Measurements from ENCODE around the gene TPMT. TPM values are rescaled to one million over a fixed set of nuclear protein-coding genes. Genes with fewer than 3 reads are reported as not detected.

Gene TPMT
- total RNA-seq, 1 experiment from 2014 or later = 14.4 TPM

DNA sequence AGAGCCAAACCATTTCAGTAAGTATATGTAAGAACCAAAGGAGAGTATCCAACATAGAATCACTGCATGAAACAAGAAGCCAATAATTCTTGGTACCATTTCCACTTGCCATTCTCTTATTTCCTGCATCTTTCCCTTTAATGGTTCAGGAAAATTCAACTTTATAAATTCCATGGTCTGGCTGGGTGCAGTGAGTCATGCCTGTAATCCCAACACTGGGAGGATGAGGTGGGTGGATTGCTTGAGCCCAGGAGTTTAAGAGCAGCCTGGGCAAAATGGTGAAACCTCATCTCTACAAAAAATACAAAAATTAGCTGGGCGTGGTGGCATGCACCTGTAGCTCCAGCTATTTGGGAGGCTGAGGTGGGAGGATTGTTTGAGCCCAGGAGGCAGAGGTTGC lies 53.6 kb downstream of the TPMT start (continued):
- TF ChIP-seq, protein P1, sequence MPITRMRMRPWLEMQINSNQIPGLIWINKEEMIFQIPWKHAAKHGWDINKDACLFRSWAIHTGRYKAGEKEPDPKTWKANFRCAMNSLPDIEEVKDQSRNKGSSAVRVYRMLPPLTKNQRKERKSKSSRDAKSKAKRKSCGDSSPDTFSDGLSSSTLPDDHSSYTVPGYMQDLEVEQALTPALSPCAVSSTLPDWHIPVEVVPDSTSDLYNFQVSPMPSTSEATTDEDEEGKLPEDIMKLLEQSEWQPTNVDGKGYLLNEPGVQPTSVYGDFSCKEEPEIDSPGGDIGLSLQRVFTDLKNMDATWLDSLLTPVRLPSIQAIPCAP (CRISPR knock-in tag; IDR thresholded peaks at IDR 0.05) = no peak

DNA sequence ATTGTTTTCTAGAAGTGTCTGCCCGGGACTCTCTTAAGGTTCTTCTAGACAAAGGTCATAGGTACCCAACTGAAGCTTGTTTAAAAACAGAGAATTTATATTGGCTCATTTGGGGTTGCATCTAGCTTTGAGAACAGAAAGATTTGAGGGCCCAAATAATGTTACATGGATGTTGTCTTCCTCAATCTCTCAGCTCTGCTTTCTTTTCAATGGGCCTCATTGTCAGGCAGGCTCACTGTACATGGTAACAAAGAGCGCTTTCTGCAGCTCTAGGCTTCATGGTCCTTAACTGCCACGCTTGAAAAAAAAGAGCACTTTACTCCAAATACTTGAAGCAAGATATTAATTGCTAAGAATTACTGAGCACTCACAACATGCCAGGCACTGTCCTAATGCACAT lies 54.6 kb downstream of the TPMT start:
- Mint-ChIP-seq H3K4me1 (peaks cover 3% of the 10 kb centered on the region; the same call in 1 of the 2 replicates), H3K27ac (no peak overlapping the region), H3K9me3 (peaks cover 7% of the 10 kb centered on the region; the same call in 1 of the 2 replicates), H3K4me3 (no peak overlapping the region), H3K27me3 (ENCODE audit: low read depth) (no peaks in the 10 kb centered on the region; the same call in 1 of the 2 replicates), H3K36me3 (no peaks in the 10 kb centered on the region)
- CTCF ChIA-PET = interaction anchor here (1.5 kb wide), 1 partner anchor 21 kb away, joined by 8 read pairs; no protein-coding TSS in a partner anchor
- POLR2A ChIA-PET = no interaction called here
- ATAC-seq (no peak), DNase-seq (ENCODE audit: low spot score) (no peak)
- TF ChIP-seq, protein P2, sequence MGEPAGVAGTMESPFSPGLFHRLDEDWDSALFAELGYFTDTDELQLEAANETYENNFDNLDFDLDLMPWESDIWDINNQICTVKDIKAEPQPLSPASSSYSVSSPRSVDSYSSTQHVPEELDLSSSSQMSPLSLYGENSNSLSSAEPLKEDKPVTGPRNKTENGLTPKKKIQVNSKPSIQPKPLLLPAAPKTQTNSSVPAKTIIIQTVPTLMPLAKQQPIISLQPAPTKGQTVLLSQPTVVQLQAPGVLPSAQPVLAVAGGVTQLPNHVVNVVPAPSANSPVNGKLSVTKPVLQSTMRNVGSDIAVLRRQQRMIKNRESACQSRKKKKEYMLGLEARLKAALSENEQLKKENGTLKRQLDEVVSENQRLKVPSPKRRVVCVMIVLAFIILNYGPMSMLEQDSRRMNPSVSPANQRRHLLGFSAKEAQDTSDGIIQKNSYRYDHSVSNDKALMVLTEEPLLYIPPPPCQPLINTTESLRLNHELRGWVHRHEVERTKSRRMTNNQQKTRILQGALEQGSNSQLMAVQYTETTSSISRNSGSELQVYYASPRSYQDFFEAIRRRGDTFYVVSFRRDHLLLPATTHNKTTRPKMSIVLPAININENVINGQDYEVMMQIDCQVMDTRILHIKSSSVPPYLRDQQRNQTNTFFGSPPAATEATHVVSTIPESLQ (CRISPR knock-in tag; IDR thresholded peaks at IDR 0.05) = no peak
- TF ChIP-seq, protein P3, sequence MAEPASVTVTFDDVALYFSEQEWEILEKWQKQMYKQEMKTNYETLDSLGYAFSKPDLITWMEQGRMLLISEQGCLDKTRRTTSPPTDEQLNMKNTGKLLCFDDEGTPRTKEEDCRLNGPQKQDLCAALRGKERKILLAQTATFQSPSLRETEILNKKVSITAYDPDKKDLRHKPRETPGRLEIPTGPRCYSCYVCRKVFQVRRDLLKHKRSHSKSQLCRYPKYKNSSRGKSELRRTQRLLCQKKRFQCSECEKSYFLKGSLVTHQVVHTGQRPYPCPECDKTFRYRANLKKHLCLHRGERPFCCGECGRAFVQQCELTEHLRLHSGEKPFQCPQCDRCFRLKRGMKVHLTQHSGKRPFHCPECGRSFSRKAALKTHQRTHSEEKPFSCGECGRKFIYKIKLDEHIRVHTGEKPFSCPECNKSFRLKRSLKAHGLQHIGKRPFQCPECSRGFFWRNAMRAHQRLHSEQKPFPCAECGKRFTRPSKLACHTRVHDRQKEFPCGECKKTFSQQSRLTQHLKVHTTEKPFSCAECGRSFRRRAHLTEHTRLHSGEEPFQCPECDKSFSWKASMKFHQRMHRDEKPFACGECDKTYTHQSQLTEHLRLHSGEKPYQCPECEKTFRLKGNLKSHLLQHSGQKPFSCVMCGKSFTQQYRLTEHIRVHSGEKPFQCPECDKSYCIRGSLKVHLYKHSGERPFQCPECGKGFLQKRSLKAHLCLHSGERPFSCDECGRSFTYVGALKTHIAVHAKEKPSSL (CRISPR knock-in tag; conservative IDR thresholded peaks at IDR 0.05) = no peak
- no peak for TF ChIP-seq RELA (CRISPR knock-in tag; IDR thresholded peaks at IDR 0.05; ENCODE audit: borderline replicate concordance)
- TF ChIP-seq, protein P4, sequence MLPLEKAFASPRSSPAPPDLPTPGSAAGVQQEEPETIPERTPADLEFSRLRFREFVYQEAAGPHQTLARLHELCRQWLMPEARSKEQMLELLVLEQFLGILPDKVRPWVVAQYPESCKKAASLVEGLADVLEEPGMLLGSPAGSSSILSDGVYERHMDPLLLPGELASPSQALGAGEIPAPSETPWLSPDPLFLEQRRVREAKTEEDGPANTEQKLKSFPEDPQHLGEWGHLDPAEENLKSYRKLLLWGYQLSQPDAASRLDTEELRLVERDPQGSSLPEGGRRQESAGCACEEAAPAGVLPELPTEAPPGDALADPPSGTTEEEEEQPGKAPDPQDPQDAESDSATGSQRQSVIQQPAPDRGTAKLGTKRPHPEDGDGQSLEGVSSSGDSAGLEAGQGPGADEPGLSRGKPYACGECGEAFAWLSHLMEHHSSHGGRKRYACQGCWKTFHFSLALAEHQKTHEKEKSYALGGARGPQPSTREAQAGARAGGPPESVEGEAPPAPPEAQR (CRISPR knock-in tag; IDR thresholded peaks at IDR 0.05) = no peak
- no peak for TF ChIP-seq EMX1 (CRISPR knock-in tag; IDR thresholded peaks at IDR 0.05)
- TF ChIP-seq NR1H2 (CRISPR knock-in tag; IDR thresholded peaks at IDR 0.05) = no peak
- TF ChIP-seq, protein P5, sequence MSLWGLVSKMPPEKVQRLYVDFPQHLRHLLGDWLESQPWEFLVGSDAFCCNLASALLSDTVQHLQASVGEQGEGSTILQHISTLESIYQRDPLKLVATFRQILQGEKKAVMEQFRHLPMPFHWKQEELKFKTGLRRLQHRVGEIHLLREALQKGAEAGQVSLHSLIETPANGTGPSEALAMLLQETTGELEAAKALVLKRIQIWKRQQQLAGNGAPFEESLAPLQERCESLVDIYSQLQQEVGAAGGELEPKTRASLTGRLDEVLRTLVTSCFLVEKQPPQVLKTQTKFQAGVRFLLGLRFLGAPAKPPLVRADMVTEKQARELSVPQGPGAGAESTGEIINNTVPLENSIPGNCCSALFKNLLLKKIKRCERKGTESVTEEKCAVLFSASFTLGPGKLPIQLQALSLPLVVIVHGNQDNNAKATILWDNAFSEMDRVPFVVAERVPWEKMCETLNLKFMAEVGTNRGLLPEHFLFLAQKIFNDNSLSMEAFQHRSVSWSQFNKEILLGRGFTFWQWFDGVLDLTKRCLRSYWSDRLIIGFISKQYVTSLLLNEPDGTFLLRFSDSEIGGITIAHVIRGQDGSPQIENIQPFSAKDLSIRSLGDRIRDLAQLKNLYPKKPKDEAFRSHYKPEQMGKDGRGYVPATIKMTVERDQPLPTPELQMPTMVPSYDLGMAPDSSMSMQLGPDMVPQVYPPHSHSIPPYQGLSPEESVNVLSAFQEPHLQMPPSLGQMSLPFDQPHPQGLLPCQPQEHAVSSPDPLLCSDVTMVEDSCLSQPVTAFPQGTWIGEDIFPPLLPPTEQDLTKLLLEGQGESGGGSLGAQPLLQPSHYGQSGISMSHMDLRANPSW (CRISPR knock-in tag; conservative IDR thresholded peaks at IDR 0.05; ENCODE audit: low read depth) = no peak
- no peak for TF ChIP-seq FOXJ3 (CRISPR knock-in tag; IDR thresholded peaks at IDR 0.05; ENCODE audit: borderline replicate concordance)
- TF ChIP-seq SOX15 (CRISPR knock-in tag; IDR thresholded peaks at IDR 0.05) = no peak
- TF ChIP-seq, protein P6, sequence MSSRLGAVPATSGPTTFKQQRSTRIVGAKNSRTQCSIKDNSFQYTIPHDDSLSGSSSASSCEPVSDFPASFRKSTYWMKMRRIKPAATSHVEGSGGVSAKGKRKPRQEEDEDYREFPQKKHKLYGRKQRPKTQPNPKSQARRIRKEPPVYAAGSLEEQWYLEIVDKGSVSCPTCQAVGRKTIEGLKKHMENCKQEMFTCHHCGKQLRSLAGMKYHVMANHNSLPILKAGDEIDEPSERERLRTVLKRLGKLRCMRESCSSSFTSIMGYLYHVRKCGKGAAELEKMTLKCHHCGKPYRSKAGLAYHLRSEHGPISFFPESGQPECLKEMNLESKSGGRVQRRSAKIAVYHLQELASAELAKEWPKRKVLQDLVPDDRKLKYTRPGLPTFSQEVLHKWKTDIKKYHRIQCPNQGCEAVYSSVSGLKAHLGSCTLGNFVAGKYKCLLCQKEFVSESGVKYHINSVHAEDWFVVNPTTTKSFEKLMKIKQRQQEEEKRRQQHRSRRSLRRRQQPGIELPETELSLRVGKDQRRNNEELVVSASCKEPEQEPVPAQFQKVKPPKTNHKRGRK (CRISPR knock-in tag; IDR thresholded peaks at IDR 0.05; ENCODE audit: borderline replicate concordance) = no peak
- no peak for TF ChIP-seq NR3C1 (CRISPR knock-in tag; conservative IDR thresholded peaks at IDR 0.05; ENCODE audit: low read depth)
- TF ChIP-seq ELF4 (CRISPR knock-in tag; IDR thresholded peaks at IDR 0.05; ENCODE audit: low read depth) = no peak
- TF ChIP-seq, protein P7, sequence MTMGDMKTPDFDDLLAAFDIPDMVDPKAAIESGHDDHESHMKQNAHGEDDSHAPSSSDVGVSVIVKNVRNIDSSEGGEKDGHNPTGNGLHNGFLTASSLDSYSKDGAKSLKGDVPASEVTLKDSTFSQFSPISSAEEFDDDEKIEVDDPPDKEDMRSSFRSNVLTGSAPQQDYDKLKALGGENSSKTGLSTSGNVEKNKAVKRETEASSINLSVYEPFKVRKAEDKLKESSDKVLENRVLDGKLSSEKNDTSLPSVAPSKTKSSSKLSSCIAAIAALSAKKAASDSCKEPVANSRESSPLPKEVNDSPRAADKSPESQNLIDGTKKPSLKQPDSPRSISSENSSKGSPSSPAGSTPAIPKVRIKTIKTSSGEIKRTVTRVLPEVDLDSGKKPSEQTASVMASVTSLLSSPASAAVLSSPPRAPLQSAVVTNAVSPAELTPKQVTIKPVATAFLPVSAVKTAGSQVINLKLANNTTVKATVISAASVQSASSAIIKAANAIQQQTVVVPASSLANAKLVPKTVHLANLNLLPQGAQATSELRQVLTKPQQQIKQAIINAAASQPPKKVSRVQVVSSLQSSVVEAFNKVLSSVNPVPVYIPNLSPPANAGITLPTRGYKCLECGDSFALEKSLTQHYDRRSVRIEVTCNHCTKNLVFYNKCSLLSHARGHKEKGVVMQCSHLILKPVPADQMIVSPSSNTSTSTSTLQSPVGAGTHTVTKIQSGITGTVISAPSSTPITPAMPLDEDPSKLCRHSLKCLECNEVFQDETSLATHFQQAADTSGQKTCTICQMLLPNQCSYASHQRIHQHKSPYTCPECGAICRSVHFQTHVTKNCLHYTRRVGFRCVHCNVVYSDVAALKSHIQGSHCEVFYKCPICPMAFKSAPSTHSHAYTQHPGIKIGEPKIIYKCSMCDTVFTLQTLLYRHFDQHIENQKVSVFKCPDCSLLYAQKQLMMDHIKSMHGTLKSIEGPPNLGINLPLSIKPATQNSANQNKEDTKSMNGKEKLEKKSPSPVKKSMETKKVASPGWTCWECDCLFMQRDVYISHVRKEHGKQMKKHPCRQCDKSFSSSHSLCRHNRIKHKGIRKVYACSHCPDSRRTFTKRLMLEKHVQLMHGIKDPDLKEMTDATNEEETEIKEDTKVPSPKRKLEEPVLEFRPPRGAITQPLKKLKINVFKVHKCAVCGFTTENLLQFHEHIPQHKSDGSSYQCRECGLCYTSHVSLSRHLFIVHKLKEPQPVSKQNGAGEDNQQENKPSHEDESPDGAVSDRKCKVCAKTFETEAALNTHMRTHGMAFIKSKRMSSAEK (CRISPR knock-in tag; IDR thresholded peaks at IDR 0.05; ENCODE audit: borderline replicate concordance) = no peak
- no peak for TF ChIP-seq TP53 (CRISPR knock-in tag; IDR thresholded peaks at IDR 0.05)
- TF ChIP-seq JAZF1 (CRISPR knock-in tag; IDR thresholded peaks at IDR 0.05) = no peak
- TF ChIP-seq, protein P8, sequence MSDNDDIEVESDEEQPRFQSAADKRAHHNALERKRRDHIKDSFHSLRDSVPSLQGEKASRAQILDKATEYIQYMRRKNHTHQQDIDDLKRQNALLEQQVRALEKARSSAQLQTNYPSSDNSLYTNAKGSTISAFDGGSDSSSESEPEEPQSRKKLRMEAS (CRISPR knock-in tag; IDR thresholded peaks at IDR 0.05) = no peak
- no peak for TF ChIP-seq ESRRA (CRISPR knock-in tag; IDR thresholded peaks at IDR 0.05; ENCODE audit: borderline replicate concordance)
- TF ChIP-seq, protein P9, sequence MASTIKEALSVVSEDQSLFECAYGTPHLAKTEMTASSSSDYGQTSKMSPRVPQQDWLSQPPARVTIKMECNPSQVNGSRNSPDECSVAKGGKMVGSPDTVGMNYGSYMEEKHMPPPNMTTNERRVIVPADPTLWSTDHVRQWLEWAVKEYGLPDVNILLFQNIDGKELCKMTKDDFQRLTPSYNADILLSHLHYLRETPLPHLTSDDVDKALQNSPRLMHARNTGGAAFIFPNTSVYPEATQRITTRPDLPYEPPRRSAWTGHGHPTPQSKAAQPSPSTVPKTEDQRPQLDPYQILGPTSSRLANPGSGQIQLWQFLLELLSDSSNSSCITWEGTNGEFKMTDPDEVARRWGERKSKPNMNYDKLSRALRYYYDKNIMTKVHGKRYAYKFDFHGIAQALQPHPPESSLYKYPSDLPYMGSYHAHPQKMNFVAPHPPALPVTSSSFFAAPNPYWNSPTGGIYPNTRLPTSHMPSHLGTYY (CRISPR knock-in tag; IDR thresholded peaks at IDR 0.05) = no peak

All from WTC11 (cell line).